A549 treated with Mapracorat at 1 μM for 4 hours (cell line): Measurements from ENCODE around the gene DCLRE1B. TPM values are rescaled to one million over a fixed set of nuclear protein-coding genes. Genes with fewer than 3 reads are reported as not detected.

ENCODE experiments used
- total RNA-seq: library from RNA; stranded (reverse); fragments of 200-300 nt; extraction: Qiagen RNA extraction; gene quantifications from 5 replicates; pipeline ENCODE4 v1.2.3, GENCODE V29; 2022

Gene DCLRE1B
- total RNA-seq = 8.7 to 10.5 TPM (median 9.6 TPM) in 5 replicates

DNA sequence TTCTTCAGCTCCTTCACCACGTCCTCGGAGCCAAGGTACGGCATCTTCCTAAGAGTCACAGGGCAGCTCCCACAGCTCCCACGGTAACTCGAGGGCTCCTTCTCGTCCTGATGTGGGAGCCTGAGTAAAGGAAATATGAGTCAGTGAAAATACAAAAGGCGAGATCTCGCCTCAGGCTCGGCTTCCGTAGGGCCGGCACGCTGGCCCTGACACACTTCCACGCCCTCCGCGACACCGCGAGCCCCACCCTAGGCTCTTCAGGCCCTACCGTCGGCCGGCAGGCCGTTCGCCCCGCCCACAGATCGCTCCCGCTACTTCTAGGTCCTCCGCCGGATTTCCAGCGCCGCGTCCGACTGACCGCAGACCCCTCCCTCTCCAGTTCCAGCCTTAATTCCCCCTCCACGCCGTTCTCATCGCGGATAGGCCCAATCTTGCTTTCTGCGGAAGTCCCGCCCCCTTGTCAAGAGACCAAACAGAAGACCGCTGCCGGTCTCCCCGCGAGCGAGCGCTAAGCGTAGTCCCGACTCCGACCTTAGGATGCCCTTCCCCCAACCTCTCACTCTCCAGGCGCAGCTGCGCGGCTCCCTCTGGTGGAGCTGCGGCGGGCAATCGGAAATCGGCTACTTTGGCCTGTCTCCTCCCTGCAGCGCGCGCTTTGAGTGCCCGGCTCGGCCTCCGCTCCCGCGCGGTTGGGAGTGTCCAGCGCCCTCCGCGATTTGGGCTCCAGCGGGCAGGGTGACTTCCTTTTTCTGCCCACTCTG is at the start of gene DCLRE1B, which contains the start of gene AP4B1:
TSS of gene DCLRE1B (plus strand) at position 653 of the 761 bp plus-strand sequence. CDS start 261 bp downstream, outside the sequence.
TSS of gene AP4B1 (minus strand) at position 126 of the 761 bp plus-strand sequence. CDS start at position 44, 82 bp downstream.

DNA sequence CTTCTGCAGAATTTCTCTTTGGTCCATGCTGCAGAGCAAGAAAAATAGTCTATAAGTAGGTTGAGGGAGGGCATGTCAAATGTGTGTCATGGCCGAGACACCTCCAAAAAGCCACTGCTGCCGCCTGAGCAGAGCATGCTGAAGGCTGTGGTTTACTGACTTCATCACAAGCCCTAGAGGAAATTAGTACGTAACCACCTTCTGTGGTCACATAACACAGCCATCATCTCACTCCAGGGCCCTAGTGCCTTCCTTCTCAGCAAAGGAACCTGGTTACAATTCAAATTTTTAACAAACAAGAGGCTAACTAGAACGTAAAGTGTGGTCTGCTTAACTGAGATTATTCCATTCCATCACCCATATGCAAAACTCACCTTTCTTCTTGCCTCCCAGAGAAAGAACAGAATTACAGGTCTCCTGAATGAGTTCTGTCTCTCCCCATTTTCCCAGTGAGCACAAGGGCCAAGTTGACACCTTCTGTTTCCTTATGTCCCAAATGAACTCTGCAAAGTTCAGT is 33.5 kb upstream of the DCLRE1B start, which contains the start of gene PTPN22:
TSS of gene PTPN22 (minus strand) at position 116 of the 517 bp plus-strand sequence.

GRCh38 chr1:113887402-113888175 is 17.5 kb upstream of the DCLRE1B start, which contains the start of gene BCL2L15:
TSS of gene BCL2L15 (minus strand) at chr1:113887581. CDS start at chr1:113887375, 206 bp downstream.

GRCh38 chr1:113928941-113929749 is 24.0 kb downstream of the DCLRE1B start, which contains the start of gene HIPK1:
TSS of gene HIPK1 (plus strand) at chr1:113929324.

Other genes with a start within 250 kb of the DCLRE1B start
- 12.7 to 15.0 TPM (median 14.6 TPM) in 5 replicates for gene PHTF1, start 145.8 kb upstream of the DCLRE1B start, total RNA-seq
- gene RSBN1, start 92.8 kb upstream of the DCLRE1B start, total RNA-seq = 2.6 to 4.1 TPM (median 3.5 TPM) in 5 replicates
- not detected in 5 replicates for gene PTPN22, start 33.6 kb upstream of the DCLRE1B start, total RNA-seq
- gene BCL2L15, start 17.7 kb upstream of the DCLRE1B start, total RNA-seq = 0.13 to 0.60 TPM (median 0.38 TPM) in 5 replicates
- gene AP4B1, start 527 bp upstream of the DCLRE1B start, total RNA-seq = 8.1 to 9.3 TPM (median 8.7 TPM) in 5 replicates
- 11.7 to 17.5 TPM (median 15.4 TPM) in 5 replicates for gene HIPK1, start 24.0 kb downstream of the DCLRE1B start, total RNA-seq
- 3.6 to 4.2 TPM (median 3.9 TPM) in 5 replicates for gene OLFML3, start 74.1 kb downstream of the DCLRE1B start, total RNA-seq
- gene SYT6, start 248.5 kb downstream of the DCLRE1B start, total RNA-seq = 0.34 to 0.57 TPM (median 0.38 TPM) in 5 replicates